GM12878 (cell line): ENCODE data around the gene MITF. TPM values are rescaled to one million over a fixed set of nuclear protein-coding genes. Genes with fewer than 3 reads are reported as not detected.
"Not testable (repeated sequence)": the region's sequence is repeated elsewhere in the genome, so short reads cannot be mapped to it uniquely, and the experiment has no call there.

Experiments used
- ATAC-seq: fragments of 200-7000 bp; cut with Tn5 transposase; 3 replicates; pipeline ENCODE4 v1.9.1; 2020; ENCODE audit warnings: mild to moderate bottlenecking, moderate library complexity
- BruUV-seq: library from RNA; stranded (reverse); fragments of 400-500 nt; replicated peaks from 2 replicates; lab custom pipeline; 2021; lab: Mats Ljungman, UMichigan
- CTCF ChIA-PET: fragments of 300-600 bp; sonication (Branson Sonifier 250); formaldehyde crosslinking; extraction: SDS; loops from one replicate; lab custom pipeline; 2021; ENCODE audit warnings: inconsistent platforms; lab: Yijun Ruan, JAX
- POLR2A ChIA-PET: fragments of 350-600 bp; formaldehyde crosslinking; extraction: SDS; loops from one replicate; lab custom pipeline; 2021; ENCODE audit warnings: inconsistent platforms; lab: Charles Lee
- RAD21 ChIA-PET: fragments of 300-600 bp; sonication (Branson Sonifier 250); formaldehyde crosslinking; loops from one replicate; lab custom pipeline; 2023; ENCODE audit warnings: antibody characterized with exemption; ENCODE audit not compliant: unreplicated experiment; lab: Charles Lee
- SMC1A ChIA-PET: fragments of 300-600 bp; sonication (Branson Sonifier 250); formaldehyde crosslinking; loops from one replicate; lab custom pipeline; 2023; ENCODE audit not compliant: unreplicated experiment, uncharacterized antibody; lab: Charles Lee
- DNase-seq: peaks from one replicate; pipeline ENCODE4 v3.0.0-alpha.2; 2011; ENCODE audit warnings: low read depth, low spot score
- FAIRE-seq: peaks from 3 replicates; lab custom pipeline; 2011; peaks lifted over from hg19 to GRCh38; lab: Jason Lieb, UNC
- H2AFZ ChIP-seq: 2 replicates; pipeline ENCODE4 v1.6.0; 2011; ENCODE audit warnings: low read depth, low read length, control low read depth; ENCODE audit not compliant: control insufficient read depth
- H3K27ac ChIP-seq: 2 replicates; pipeline ENCODE4 v1.5.1; 2011; ENCODE audit warnings: control low read depth; ENCODE audit not compliant: control insufficient read depth, insufficient read depth
- H3K27me3 ChIP-seq, 2 experiments: replicated peaks in 1 of 2; 2 replicates each; pipeline versions ENCODE4 v1.6.0 to v1.6.1; 2011; ENCODE audit warnings: low read length in 1 of 2; ENCODE audit not compliant: control insufficient read depth in 2 of 2, insufficient read depth in 2 of 2
- H3K36me3 ChIP-seq, 2 experiments: 2 replicates each; pipeline ENCODE4 v1.5.1; 2011; ENCODE audit warnings: low read length in 1 of 2; ENCODE audit not compliant: control insufficient read depth in 2 of 2, insufficient read depth in 2 of 2
- H3K4me1 ChIP-seq: 2 replicates; pipeline ENCODE4 v1.6.1; 2011; ENCODE audit warnings: mild to moderate bottlenecking, low read length, moderate library complexity, mixed read lengths; ENCODE audit not compliant: control insufficient read depth, insufficient read depth
- H3K4me2 ChIP-seq: 2 replicates; pipeline ENCODE4 v1.6.0; 2011; ENCODE audit warnings: control low read depth; ENCODE audit not compliant: control insufficient read depth, insufficient read depth
- H3K4me3 ChIP-seq: fragments of 200-600 bp; sonication (generic); 2 replicates; pipeline ENCODE4 v1.5.1; 2016
- H3K79me2 ChIP-seq: 2 replicates; pipeline ENCODE4 v1.6.0; 2011; ENCODE audit warnings: low read length; ENCODE audit not compliant: control insufficient read depth, insufficient read depth
- H3K9ac ChIP-seq: 2 replicates; pipeline ENCODE4 v1.8.0; 2011; ENCODE audit warnings: low read length, control low read depth, mixed read lengths; ENCODE audit not compliant: control insufficient read depth, insufficient read depth
- H3K9me3 ChIP-seq: replicated peaks from 3 replicates; pipeline ENCODE4 v1.5.1; 2011; ENCODE audit warnings: mild to moderate bottlenecking, low read length; ENCODE audit not compliant: control insufficient read depth, insufficient read depth
- H4K20me1 ChIP-seq: 2 replicates; pipeline ENCODE4 v1.6.0; 2011; ENCODE audit not compliant: control insufficient read depth, insufficient read depth
- BCL11A ChIP-seq: IDR thresholded peaks from 2 replicates; pipeline ENCODE4 v1.6.1; 2011; ENCODE audit warnings: low read depth, low read length
- E2F8 ChIP-seq: fragments of 450-650 bp; IDR thresholded peaks from 2 replicates; pipeline ENCODE4 v1.6.1; 2018; ENCODE audit warnings: mild to moderate bottlenecking, low read depth, moderate library complexity; ENCODE audit not compliant: partially characterized antibody
- ESRRA ChIP-seq: IDR thresholded peaks from 2 replicates; pipeline ENCODE4 v1.6.1; 2012; ENCODE audit warnings: mild to moderate bottlenecking, low read length, improper control_type of control experiment
- IRF5 ChIP-seq: fragments of 450-650 bp; IDR thresholded peaks from 2 replicates; pipeline ENCODE4 v1.6.1; 2017; ENCODE audit warnings: borderline replicate concordance
- PKNOX1 ChIP-seq: fragments of 450-650 bp; IDR thresholded peaks from 2 replicates; pipeline ENCODE4 v1.6.1; 2016; ENCODE audit warnings: mild to moderate bottlenecking
- REST ChIP-seq: IDR thresholded peaks from 2 replicates; pipeline ENCODE4 v1.6.1; 2012; ENCODE audit warnings: mild to moderate bottlenecking, low read depth, low read length
- USF2 ChIP-seq: IDR thresholded peaks from 2 replicates; pipeline ENCODE4 v1.6.1; 2011; ENCODE audit warnings: low read depth, low read length, improper control_type of control experiment, borderline replicate concordance
- WGBS: methylation state at CpG from one replicate; pipeline ENCODE4 v1.1.6; 2016; ENCODE audit warnings: low lambda C conversion rate; ENCODE audit not compliant: insufficient replicate concordance, insufficient coverage; ENCODE audit errors: missing lambda C conversion rate; 5-methylcytosine and 5-hydroxymethylcytosine counted together
- in situ Hi-C: fragments of 300-500 bp; cut with MboI; formaldehyde crosslinking; loops from 9 replicates; pipeline ENCODE4 v1.14.3; 2018; ENCODE audit warnings: mixed read lengths
- intact Hi-C: fragments of 100-400 bp; cut with micrococcal nuclease; formaldehyde crosslinking; loops from one replicate; pipeline ENCODE4 v1.14.2; 2022; ENCODE audit not compliant: unreplicated experiment
- polyA plus RNA-seq, 11 experiments: library from polyadenylated mRNA; depleted of rRNA in 4 of 11; unstranded in 6 of 11; stranded (reverse) in 5 of 11; fragments of >200 nt; fragmentation: Nextera tagmentation in 4 of 11; fragmentation: Illumina TruSeq in 1 of 11; extraction: Ambion mirVana in 4 of 11; extraction: Trizol in 1 of 11; gene quantifications; 1 replicate in 1 of 11; 2 replicates in 10 of 11; pipeline versions ENCODE4 v1.2.1 to v1.2.3, GENCODE V29; 2011 to 2016; ENCODE audit warnings: inconsistent platforms in 2 of 11, missing spikeins in 2 of 11, low read depth in 1 of 11
- total RNA-seq, 4 experiments: library from RNA; depleted of rRNA in 3 of 4; stranded (reverse); fragments of >200 nt in 3 of 4; fragmentation: Illumina TruSeq in 1 of 4; extraction: Trizol in 1 of 4; gene quantifications; 2 replicates each; pipeline versions ENCODE4 v1.2.1 to v1.2.3, GENCODE V29; 2013 to 2021

MITF gene
- total and polyA plus RNA-seq, 10 of the 15 experiments (the other 5 are each of a cell fraction or from before 2014, with no cell fraction given), result under 0.01 to 0.90 (median 0.06) TPM; not detected in 3

- H3K27ac ChIP-seq, SMC1A ChIA-PET, H2AFZ ChIP-seq, H3K4me2 ChIP-seq, RAD21 ChIA-PET, H3K4me1 ChIP-seq, intact Hi-C loops, H3K4me3 ChIP-seq, POLR2A ChIA-PET, FAIRE-seq, H3K36me3 ChIP-seq, DNase-seq, in situ Hi-C loops, H4K20me1 ChIP-seq, CTCF ChIA-PET, H3K9ac ChIP-seq, H3K27me3 ChIP-seq, ATAC-seq, H3K79me2 ChIP-seq, BruUV-seq, H3K9me3 ChIP-seq: not testable (repeated sequence)
Measured at GRCh38 chr3:69909859-69910258, 170.6 kb downstream of the MITF start.

GRCh38 chr3:69913422-69913821, 174.2 kb downstream of the MITF start:
- Histone ChIP-seq H3K4me3 (no peak overlapping the region), H3K36me3 (no peaks in the 10 kb centered on the region), H3K4me1 (no peaks in the 10 kb centered on the region), H4K20me1 (no peaks in the 10 kb centered on the region), H3K9me3 (no peaks in the 10 kb centered on the region), H3K9ac (no peak overlapping the region), H3K79me2 (no peaks in the 10 kb centered on the region), H3K27me3 (no peaks in the 10 kb centered on the region; a peak in 1 of 4 replicates), H3K27ac (no peak overlapping the region), H3K4me2 (no peak overlapping the region), H2AFZ (no peak overlapping the region)
- intact Hi-C loops (no loop called here), in situ Hi-C loops (no loop called here)
- BruUV-seq, result no TSS peak
- CTCF ChIA-PET, result interaction anchor here (0.6 kb wide), 1 partner anchor 590 kb away, joined by 3 read pairs; no protein-coding TSS in a partner anchor
- SMC1A ChIA-PET, result no interaction called here
- DNase-seq (no peak), FAIRE-seq (no peak), ATAC-seq (no peak)
- POLR2A ChIA-PET, result no interaction called here
- RAD21 ChIA-PET, result no interaction called here
- WGBS, result 54% methylated on average over 3 of the region's 3 CpGs
- TF ChIP-seq USF2 (no peak), REST (no peak), BCL11A (no peak), PKNOX1 (no peak), ESRRA (no peak), E2F8 (no peak), IRF5 (no peak)
